ENCODE results near the gene BAHCC1.

- TF ChIP-seq, protein P1, sequence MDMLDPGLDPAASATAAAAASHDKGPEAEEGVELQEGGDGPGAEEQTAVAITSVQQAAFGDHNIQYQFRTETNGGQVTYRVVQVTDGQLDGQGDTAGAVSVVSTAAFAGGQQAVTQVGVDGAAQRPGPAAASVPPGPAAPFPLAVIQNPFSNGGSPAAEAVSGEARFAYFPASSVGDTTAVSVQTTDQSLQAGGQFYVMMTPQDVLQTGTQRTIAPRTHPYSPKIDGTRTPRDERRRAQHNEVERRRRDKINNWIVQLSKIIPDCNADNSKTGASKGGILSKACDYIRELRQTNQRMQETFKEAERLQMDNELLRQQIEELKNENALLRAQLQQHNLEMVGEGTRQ (IDR thresholded peaks at IDR 0.05; ENCODE audit: low read length), result no peak
- no peak for TF ChIP-seq BRCA1 (IDR thresholded peaks at IDR 0.05; ENCODE audit: low read depth, low read length)
- no peak for TF ChIP-seq BACH1 (IDR thresholded peaks at IDR 0.05; ENCODE audit: low read length)
- TF ChIP-seq JUN (IDR thresholded peaks at IDR 0.05; ENCODE audit: low read depth, low read length), result no peak
- no peak for TF ChIP-seq TAF1 (IDR thresholded peaks at IDR 0.05; ENCODE audit: low read depth, low read length)
- TF ChIP-seq HDAC2 (IDR thresholded peaks at IDR 0.05; ENCODE audit: borderline replicate concordance in 1 of 2, low read depth in 2 of 2, low read length in 2 of 2), result no peak
- TF ChIP-seq CTCF (IDR thresholded peaks at IDR 0.05; ENCODE audit: control extremely low read depth in 1 of 3, insufficient read depth in 1 of 3, low read depth in 1 of 3, low read length in 3 of 3), result no peak
- no peak for TF ChIP-seq SUZ12 (IDR thresholded peaks at IDR 0.05; ENCODE audit: low read length)
- TF ChIP-seq MAFK (IDR thresholded peaks at IDR 0.05; ENCODE audit: low read depth, low read length), result no peak
- TF ChIP-seq ATF3 (IDR thresholded peaks at IDR 0.05; ENCODE audit: insufficient read depth, low read depth, low read length), result no peak
Observed at GRCh38 chr17:81438688-81439087, 43.4 kb downstream of the BAHCC1 start.

Data from H1 (cell line).